Neural cell (in vitro differentiated cells): ENCODE data around the gene UROC1.

Experiments used
- CTCF ChIP-seq: fragments of 450-650 bp; IDR thresholded peaks from 2 replicates; pipeline ENCODE4 v1.5.1; 2014; ENCODE audit warnings: antibody characterized with exemption, mild to moderate bottlenecking, moderate library complexity; ENCODE audit not compliant: poor library complexity, severe bottlenecking
- EP300 ChIP-seq: fragments of 450-650 bp; conservative IDR thresholded peaks from 2 replicates; pipeline ENCODE4 v1.6.1; 2014; ENCODE audit warnings: antibody characterized with exemption, mild to moderate bottlenecking, moderate library complexity; ENCODE audit not compliant: poor library complexity, severe bottlenecking
- EZH2 ChIP-seq: fragments of 200-600, 300-800 bp; shearing (Covaris generic), sonication (generic); IDR thresholded peaks from 2 replicates; pipeline ENCODE4 v1.6.1; 2014; ENCODE audit warnings: antibody characterized with exemption, low read length, borderline replicate concordance, mild to moderate bottlenecking; ENCODE audit not compliant: insufficient read depth, poor library complexity, severe bottlenecking
- POLR2AphosphoS5 ChIP-seq: IDR thresholded peaks from 2 replicates; pipeline ENCODE4 v1.6.1; 2012

GRCh38 chr3:126488185-126488584, 29.4 kb downstream of the UROC1 start:
- no peak for TF ChIP-seq EZH2
- TF ChIP-seq CTCF: no peak
- TF ChIP-seq POLR2AphosphoS5: no peak
- TF ChIP-seq EP300: no peak
